Right renal cortex interstitium (tissue), 3 donors: ENCODE measurements around the gene SIRT2. TPM values are rescaled to one million over a fixed set of nuclear protein-coding genes. Genes with fewer than 3 reads are reported as not detected.

ENCODE experiments used
- DNase-seq, 3 donors: peaks; one replicate each; pipeline ENCODE4 v3.0.0-alpha.2; 2013; ENCODE audit warnings: low read depth in 3 of 3, low spot score in 2 of 3
- polyA plus RNA-seq, 3 donors: library from polyadenylated mRNA; unstranded; fragments of 120-200 nt; gene quantifications; one replicate each; pipeline ENCODE4 v1.2.1, GENCODE V29; 2013; ENCODE audit not compliant: insufficient read length in 3 of 3

The SIRT2 gene
- polyA plus RNA-seq, 3 donors = 35.8 to 41.0 (median 38.5) TPM

DNA sequence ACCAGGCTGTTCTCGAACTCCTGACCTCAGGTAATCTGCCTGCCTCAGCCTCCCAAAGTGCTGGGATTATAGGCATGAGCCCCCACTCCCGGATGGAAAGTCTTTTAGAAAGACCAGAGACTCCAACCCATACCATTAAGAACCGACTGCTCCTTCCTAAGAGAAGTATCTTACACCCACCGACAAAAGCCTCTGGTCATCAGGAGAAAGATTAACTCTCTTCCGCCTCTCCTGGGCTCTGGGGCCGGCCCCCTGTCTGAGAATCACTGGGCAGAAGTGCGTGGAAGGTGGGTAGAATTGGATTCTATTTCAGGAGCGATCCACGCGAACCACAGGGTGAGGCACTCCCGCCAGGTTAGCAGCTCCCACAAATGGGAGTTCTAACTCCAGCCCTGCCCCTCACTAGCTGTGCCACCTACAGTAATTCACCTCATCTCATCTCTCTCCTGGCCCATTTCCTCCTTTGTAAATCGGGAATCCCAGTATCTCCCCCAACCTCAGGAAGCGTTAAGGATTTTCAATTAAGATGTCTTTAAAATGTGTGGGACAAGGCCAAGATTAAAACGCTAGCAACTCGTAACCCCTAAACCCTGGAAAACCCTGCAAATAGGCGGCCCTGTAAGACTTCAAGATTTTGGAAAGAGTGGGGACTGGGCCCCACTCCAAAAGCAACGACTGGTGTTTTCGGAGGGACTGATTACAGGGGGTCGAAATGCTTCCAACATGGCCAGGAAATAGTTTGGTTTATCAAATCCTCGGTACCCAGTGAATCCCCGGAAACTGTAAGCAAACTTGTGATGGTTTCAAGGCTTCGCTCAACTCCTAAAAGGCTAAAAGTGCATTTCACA, 50.9 kb downstream of the SIRT2 start:
- DNase-seq = no peak

DNA sequence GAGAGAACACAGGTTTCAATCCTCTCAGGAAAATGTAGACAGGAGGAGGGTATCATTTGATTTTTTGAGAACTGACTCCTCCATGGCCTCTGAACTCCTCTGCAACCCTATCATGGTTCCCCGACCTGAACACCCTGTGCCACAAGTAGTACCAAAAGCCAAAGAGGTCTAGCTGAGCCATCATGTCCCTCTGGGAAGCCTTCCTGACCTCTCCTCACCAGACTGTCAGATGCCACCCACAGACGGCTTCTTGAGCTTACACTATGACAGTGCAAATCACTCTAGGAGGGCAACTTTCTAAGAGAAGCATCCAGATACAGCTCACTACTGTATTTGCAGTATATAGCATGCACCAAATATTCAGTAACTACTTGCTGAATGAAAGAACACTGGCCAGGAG, 53.3 kb downstream of the SIRT2 start:
- DNase-seq = no peak

DNA sequence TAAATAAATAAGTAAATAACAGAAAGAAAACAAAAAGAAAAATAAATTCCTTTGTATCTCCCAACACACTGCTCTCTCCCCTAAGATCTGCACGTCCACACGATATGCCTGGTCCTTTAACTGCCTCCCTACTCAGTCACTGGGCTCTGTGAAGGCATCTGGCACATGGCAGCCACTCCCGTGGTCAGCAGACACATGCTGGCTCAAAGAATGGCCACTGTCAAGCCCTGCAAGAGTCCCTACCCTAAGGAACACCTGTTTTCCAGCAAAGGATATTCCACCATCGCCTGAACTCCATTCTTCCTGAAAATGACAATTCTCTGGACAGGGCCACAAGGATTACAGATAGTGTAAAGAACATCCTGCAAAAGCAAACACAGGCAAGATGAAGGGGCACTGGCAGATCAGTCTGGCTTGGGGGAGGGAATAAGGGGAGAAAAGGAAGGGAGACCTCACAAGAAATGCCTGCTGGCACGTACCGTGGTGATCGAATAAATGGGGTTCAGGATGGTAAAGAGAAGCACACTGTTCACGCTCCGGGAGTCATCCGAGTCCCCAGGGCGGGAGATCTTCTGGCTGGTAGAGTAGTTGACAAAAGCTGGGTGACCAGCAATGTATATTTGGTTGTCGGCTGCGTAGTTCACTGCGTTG, 53.9 kb downstream of the SIRT2 start:
- DNase-seq = no peak

DNA sequence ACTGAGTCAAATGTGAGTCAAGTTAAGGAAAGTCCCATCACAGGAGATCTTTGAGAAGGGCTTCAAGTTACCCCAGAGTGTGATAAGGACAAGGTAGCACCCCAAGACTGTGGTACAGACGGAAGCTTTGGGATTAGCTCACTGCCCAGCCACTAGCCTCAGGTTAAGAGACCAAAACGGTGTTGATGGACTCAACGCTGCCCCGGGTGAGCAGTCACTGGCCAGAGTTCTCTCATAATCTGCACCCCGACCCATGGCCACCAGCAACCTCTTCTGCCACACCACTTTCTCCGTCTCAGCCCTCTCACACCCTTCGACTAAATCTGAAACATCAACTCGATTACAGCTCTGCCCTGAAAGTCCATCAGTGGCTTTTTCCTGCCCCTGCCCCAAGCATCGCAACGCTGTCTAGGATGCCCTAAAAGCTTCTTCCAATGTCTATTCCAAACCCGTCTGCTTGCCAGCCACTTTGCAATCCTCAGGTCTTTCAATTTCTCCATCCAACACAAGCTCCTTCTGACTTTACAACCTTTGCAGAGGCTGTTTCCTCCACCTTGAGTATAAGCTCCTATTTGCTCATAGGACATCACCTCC, 55.2 kb downstream of the SIRT2 start:
- no peak for DNase-seq

DNA sequence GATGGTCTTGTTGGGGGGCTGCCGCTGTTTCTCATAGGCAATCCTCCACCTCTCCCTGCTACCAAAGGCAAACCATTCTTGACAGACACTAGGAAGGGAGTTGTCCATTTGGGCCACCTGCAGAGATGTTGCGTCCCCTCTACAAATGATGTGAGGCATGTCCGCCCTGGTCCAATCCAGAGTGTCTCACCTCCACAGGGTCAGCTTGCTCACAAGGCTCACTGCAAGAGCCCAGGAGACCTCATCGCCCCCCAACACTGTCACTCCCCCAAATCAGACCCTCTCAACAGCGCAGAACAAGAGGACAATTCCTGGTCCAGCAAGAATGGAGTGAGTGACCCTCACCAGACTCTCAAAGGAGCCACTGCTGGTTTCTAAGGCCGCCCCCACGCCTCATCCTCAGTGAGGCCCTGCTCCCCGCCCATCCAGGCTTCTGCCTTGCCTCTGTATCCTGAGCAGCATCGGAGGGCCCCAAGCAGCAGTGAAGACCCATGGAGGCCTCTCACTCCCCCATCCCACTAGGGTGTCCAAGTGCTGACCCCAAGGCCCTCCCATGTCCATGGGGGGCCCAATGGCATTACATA, 56.2 kb downstream of the SIRT2 start:
- no peak for DNase-seq

DNA sequence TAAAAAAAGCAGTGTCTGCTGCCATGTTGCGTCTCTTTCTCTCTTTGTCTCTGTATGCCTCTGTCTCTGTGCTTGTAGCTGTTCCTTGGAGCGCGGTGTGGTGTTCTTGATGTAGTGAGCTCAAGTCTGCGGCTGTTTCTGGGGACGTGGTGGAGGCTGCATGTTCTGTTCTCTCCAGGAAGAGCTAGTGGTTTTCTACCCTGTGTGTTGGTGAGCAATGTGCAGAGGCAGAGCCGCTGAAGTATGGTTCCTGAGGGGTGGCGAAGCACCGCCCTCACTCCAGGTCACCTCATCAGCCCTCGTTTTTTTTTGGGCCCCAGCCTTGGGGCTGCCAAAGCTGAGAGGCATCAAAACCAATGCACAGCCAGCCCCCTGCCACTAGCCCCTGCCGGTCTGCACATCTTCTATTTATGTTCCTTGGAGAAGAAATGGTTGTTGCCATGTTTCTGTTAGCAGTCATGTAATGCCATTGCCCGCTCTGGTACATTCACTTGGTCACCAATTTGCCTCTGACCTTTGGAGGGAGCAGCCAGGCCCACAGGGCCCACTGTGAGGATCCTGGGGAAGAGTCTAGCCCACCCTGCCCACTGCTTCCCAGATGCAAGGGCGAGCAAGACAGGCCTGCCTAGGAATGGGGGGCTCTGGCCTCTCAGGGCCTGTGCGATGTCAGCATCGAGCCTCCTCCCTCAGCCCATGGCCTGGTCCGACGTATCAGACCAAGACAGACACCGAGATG, 56.8 kb downstream of the SIRT2 start:
- DNase-seq = no peak

DNA sequence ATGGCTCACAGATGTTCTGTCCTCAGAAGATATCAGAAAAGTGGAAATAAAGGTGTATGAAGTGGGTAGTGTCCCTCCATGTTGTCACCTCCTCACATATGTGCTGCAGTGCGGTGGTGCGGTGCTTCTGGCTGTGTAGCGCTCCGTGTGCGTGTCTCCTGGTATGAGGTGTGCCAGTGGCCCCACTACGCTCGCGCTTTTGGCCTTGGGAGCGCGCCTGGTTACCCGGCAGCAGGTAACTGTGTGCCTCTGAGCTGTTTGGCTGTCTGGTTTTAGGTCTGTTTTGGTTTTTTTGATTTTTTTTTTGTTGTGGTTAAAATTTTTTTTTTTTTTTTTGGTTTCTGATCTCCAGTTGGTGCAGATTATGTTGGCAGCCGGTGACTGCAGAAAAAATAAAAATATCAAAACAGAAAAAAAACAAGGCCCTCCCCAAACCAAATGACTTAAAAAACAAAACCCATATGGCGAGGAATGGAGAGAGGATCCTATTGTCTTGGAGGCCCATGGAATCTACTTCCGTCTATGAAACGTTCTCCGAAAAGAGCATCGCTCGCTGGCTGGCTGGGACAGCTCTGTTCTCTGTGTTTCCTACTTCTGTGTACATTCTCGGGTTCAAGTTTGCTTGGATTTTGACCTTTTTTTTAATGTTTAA, 57.5 kb downstream of the SIRT2 start:
- no peak for DNase-seq

DNA sequence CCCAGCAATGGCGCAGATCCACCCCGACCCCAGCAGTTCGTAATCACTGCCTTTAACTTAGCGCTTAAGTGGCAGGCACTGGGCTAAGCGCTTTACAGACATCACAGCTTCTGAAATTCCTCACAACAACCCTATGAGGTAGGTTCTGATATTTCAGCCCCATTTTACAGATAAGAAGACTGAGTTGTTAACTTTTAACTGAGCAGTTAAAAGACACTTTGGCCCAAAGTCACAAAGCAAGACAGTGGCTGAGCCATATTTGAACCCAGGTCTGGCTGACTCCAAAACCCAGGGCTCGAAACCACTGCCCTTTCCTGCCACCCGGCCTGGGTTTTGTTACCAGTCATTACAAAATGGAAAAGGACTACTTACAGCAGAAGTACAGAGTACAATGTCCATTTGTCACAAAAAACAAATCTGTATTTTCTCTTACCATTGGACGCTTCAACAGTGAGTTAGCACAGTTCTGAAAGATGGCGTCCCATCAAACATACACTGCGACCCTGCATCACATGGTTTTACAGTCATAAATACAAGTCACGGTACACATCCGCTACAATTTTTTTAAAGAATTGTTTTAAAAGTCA, 58.1 kb downstream of the SIRT2 start:
- DNase-seq = no peak

DNA sequence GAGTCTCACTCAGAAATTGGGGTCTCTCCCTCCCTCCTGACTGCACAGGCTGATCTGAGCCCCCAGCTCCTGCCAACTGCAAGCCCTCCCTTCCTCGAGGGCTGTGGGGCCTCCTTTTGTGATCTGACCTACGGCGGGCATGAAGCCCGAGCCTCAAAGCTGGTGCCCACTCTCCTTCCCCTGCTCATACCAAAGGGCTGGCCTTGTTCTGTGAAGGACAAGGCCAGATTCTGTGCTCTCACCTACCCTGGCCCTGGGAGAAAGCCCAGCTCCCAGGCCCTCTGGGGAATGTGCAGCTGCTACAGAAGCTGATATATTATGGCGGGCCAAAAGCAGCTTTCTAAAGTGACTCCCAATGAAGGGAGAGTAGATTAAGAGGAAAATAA, 58.8 kb downstream of the SIRT2 start:
- no peak for DNase-seq

DNA sequence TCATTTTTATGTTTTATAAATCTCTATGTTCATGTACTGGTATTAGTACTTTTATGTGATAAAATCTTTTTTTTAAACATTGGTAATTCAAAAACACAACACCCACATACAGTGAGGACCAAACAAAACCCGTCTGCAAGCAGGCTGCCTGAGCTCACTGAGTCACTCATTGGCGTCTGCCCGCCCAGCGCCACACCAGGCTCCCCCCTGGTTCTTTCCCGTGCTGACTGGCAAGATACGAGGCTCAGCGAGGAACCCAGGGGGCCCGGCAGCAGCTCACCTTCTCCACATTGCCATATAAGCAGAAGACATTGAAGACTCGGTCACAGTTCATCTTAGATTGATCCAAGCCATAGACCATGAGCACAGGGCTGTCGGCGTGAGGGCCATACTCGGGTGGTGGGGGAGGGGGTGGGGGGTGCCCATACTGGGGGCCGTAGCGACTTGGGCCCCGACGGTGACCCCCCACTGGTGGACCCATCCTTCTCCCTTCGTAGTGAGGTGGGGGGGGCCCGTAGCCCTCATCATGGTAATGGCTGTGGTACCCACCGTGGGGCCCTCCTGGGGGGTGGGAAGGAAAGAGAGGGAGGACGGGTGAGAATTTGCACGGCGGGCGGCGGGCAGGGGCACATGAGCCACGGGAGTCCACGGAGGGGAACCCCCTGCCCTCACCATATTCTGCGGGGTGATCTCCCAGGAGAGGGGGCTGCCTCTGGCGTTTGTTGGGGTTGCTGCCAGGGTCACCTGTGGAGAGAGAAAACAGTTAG, 59.4 kb downstream of the SIRT2 start:
- DNase-seq = no peak

DNA sequence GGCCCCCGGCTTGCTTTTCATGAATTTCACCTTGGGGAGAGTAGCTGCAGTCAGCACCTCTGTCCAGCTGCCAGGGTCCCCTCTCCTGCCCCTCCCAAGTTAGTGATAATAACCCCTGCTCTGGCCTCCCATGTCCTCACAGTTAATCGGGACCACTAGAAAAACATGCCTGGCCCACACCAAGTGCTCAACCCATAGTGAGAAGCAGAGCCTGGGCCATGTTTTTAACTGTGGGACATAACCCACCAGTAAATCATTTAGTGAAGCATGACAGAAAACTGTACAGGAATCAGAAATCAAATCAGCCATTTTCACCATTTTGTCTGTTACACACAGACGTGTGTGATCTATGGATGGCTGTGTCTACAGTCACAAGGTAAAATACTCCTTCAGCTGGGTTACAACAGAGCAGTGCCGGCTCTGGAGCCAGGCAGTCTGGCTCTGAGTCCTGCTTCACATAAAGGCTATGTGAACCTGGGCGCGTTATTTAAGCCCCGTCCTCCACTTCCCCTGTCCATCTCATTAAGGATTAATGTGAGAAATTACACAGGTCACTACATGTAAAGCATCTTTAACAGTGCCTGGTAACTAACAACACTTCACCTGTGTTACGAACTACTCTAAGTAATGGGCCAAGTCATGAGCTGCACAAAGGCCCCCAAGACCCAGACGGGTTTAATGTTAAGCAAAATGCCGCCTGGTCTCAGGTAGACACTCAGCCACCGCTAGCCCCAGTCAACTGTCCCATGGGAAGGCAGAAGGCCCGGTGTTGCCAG, 60.2 kb downstream of the SIRT2 start:
- DNase-seq = no peak

DNA sequence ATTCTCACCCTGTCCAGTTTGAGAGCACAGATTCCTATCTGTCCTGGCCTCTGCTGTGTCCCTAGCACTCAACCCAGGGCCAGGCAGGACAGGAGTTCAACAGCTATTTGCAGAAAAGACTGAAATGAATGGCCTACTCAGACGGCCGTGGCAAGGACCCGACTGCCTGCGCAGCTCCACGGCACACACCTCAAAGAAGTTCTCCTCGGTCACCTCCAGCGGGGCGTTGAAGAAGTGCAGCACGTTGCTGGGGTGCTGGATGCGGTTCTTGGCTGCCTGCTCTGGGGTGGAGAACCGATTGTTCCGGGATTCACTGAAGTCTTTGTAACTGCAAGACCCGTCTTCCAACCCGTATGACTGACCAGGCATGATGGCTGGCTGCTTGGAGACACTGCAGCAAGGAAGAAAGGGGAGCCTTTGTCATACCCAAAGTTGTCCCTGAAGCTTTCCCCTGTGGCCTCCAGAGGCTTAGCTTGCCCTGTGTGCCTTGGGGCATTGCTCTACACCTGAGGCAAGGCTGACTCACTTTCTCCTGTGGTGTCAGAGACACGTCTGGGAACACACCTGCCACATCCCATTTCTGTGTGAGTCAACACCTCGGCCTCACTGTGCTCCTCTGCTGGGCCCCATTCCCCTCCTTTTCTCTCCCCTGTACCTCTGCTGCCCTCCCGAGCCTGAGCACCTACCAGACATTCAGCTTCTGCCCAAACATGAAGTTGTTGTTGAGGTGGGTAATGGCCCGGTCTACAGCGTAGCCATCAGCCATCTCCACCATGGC, 61.0 kb downstream of the SIRT2 start:
- DNase-seq = no peak

DNA sequence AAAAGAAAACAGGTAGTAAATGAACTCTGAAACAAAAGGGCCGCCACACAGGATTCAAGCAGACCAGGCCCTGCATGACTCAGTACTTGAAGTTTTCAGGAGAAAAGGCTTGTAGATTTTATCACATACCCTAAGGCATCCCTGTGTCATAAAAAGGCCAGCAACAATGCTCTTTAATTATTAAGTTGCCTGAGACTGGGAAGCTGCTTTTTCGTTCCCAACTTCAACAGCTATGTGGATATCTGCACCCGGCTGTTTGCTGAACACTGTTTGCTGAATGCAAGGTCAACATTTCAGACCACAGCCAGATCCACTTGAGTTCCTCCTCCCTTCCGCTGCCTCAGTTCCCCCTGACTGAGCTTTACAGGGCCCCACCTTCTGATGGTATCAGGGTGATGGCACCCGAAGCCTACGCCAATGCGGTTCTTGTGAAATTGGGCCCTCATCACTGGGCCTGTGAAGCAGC, 61.7 kb downstream of the SIRT2 start:
- DNase-seq = no peak

DNA sequence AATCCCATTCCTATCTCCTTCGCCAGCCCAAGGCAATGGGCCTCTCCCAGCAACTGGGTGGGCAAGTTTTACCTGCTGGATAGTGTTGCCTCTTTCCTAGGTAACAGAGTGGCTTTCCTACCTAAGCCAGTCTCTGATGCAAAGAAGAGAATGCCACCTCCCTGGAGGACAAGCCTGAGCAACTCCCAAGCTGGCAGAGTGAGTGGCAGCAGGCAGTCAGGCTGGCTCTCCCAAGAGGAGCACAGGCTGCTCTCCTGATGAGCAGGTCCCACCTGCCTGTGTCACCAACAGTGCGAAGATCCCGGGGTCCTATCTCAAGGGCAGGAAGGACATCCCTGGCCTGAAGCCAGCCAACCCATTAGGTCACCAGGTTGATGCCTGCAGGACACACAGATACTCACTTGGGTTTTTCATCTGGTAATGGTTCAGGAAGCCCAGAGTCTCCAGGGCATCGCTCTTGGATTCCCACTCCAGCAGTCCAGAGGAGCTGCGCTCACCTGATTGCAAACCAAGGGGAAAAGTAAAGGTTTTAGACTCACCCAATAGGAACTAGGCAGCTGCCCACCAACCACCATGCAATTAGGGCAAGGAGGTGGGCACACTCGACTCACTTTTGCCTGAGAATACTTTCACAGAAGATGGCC, 62.3 kb downstream of the SIRT2 start:
- no peak for DNase-seq

DNA sequence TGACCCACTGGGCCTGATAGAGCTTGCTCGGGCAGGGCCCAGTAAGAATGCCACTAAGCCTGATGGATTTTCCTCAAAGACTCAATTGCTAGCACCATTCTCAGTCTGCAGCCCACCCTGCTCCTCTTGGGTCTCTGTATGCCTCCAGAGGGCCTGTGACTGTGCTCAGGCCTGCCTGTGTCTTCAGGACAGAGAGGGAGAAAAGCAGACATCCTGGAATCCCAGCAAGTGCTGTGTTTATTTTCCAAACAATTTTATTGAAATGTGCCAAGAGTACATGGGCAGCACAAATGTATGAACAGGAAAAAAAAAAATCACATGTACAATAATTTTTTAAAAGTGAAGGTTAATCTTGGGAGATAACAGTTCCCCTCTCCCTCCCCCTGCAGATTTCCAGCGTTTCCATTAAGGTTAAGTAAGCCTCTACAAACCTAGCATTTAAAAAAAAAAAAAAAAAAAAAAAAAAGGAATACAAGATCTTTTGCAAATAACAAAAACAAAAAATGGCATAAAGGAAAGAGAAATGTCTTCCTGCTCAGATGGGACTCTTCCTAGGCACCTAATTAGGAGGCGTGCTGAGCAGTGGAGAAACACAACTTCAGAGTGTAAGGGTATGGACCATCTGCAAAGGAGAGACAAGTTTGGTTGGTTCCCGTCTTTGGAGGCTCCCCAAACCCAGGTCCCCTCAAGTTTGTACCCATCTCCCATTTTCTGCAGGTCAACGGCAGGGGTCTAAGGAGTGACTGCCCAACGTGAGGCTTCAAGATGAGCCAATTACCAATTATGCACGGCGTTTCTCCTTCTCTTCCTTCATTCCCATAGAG, 63.0 kb downstream of the SIRT2 start:
- DNase-seq = no peak

DNA sequence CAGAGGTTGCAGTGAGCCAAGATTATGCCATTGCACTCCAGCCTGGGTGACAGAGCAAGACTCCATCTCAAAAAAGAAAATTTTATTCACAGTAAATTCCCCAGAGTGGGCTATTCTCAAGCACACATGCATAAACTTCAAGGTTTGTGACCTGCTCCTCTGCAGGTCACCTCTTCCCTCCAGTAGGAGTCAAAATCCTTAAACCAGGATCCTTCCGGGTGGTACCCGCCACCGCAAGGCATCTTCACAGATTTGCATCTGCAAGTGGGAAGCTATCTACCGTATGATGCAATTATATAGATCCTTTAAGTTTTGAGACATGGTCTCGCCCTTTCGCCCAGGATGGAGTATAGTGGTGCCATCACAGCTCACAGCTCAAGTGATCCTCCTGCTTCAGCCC, 64.8 kb downstream of the SIRT2 start:
- DNase-seq = no peak
